ENCODE results near the gene PRRX2.
"Not testable (repeated sequence)": the region's sequence is repeated elsewhere in the genome, so short reads cannot be mapped to it uniquely, and the experiment has no call there.

Gene PRRX2

DNA sequence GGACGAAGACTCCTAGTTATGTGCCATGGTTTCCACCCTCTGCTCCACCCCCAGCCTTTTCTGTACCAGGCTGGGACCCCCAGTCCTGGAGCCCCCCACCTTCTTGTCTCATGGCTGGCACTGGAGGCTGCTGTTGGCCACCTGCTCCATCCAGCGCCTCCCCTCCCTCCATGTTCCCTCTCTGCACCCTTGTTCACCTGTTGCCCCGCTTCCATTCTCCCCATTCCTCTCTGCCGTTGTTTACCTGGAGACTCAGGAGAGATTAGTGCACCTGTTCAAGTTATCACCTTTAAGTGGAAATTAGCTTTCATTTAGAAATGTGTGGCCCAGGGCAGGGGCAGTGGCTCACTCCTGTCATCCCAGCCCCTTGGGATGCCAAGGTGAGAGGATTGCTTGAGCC lies 32.2 kb upstream of the PRRX2 start:
- Histone ChIP-seq H3K36me3 (ENCODE audit: control insufficient read depth, insufficient read depth, low read length) (peaks cover 14% of the 10 kb centered on the region), H3K18ac (ENCODE audit: low read length) (no peak overlapping the region)

DNA sequence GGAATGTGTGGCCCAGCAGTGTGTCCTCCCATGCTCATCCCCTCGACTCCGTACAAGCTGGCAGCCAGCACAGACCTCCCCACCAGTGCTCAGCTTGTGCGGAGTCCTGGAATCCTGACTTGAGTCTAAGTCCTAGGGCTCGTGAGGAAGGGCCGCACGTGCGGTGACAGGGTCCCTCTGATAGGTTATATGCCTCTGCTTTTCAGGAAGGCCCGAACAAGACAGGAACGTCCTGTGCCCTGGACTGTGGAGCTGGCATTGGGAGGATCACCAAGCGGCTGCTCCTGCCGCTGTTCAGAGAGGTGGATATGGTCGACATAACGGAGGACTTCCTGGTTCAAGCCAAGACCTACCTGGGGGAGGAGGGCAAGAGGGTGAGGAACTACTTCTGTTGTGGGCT lies 31.6 kb upstream of the PRRX2 start:
- Histone ChIP-seq H2BK120ac (ENCODE audit: low read depth, low read length) (no peak overlapping the region), H3K9ac (ENCODE audit: low read length) (no peak overlapping the region), H3K23ac (ENCODE audit: low read length) (no peak overlapping the region), H2AK5ac (ENCODE audit: low read length) (no peak overlapping the region), H3K56ac (ENCODE audit: low read length) (no peak overlapping the region), H3K4ac (ENCODE audit: low read depth, low read length) (no peak overlapping the region), H2BK15ac (replicated peaks; ENCODE audit: low read depth) (no peak overlapping the region), H2BK5ac (ENCODE audit: low read length) (no peak overlapping the region), H3K79me2 (ENCODE audit: control insufficient read depth, insufficient read depth, low read length) (peaks cover 50% of the 10 kb centered on the region), H3K4me1 (ENCODE audit: control insufficient read depth, low read depth, low read length) (peaks cover 5% of the 10 kb centered on the region), H3K18ac (ENCODE audit: low read length) (no peak overlapping the region), H3K27ac (ENCODE audit: low read depth, low read length) (no peak overlapping the region), H4K8ac (ENCODE audit: low read depth, low read length) (no peak overlapping the region), H3K79me1 (ENCODE audit: low read length) (peaks cover 22% of the 10 kb centered on the region), H4K5ac (ENCODE audit: low read length) (no peak overlapping the region), H3K4me2 (ENCODE audit: low read length) (no peak overlapping the region), H3K27me3 (ENCODE audit: insufficient read depth, low read length, poor library complexity) (no peaks in the 10 kb centered on the region), H3K4me3 (ENCODE audit: low read length) (no peak overlapping the region), H3K36me3 (ENCODE audit: control insufficient read depth, insufficient read depth, low read length) (peaks cover 17% of the 10 kb centered on the region)
- DNase-seq = no peak
- no CpG with 5 or more reads among the region's 13 CpGs for WGBS (ENCODE audit: extremely low coverage, insufficient coverage, low lambda C conversion rate)

More for the DNA sequence above, 32.2 kb upstream of the PRRX2 start:
- no peak overlapping the region for H3K4ac ChIP-seq (ENCODE audit: low read depth, low read length)
- no peak overlapping the region for H3K9ac ChIP-seq (ENCODE audit: low read length)
- H4K5ac ChIP-seq (ENCODE audit: low read length) = no peak overlapping the region
- no peak overlapping the region for H3K4me2 ChIP-seq (ENCODE audit: low read length)
- no peaks in the 10 kb centered on the region for H3K27me3 ChIP-seq (ENCODE audit: insufficient read depth, low read length, poor library complexity)
- no peak overlapping the region for H2BK15ac ChIP-seq (replicated peaks; ENCODE audit: low read depth)
- H3K23ac ChIP-seq (ENCODE audit: low read length) = no peak overlapping the region
- DNase-seq = no peak
- no CpG with 5 or more reads among the region's 4 CpGs for WGBS (ENCODE audit: extremely low coverage, insufficient coverage, low lambda C conversion rate)
- peaks cover 56% of the 10 kb centered on the region for H3K79me2 ChIP-seq (ENCODE audit: control insufficient read depth, insufficient read depth, low read length)
- H3K4me3 ChIP-seq (ENCODE audit: low read length) = no peak overlapping the region
- H3K56ac ChIP-seq (ENCODE audit: low read length) = no peak overlapping the region
- H2BK5ac ChIP-seq (ENCODE audit: low read length) = no peak overlapping the region
- H3K79me1 ChIP-seq (ENCODE audit: low read length) = peaks cover 25% of the 10 kb centered on the region
- no peak overlapping the region for H2AK5ac ChIP-seq (ENCODE audit: low read length)
- H2BK120ac ChIP-seq (ENCODE audit: low read depth, low read length) = no peak overlapping the region
- no peak overlapping the region for H3K27ac ChIP-seq (ENCODE audit: low read depth, low read length)
- peaks cover 5% of the 10 kb centered on the region for H3K4me1 ChIP-seq (ENCODE audit: control insufficient read depth, low read depth, low read length)
- no peak overlapping the region for H4K8ac ChIP-seq (ENCODE audit: low read depth, low read length)

DNA sequence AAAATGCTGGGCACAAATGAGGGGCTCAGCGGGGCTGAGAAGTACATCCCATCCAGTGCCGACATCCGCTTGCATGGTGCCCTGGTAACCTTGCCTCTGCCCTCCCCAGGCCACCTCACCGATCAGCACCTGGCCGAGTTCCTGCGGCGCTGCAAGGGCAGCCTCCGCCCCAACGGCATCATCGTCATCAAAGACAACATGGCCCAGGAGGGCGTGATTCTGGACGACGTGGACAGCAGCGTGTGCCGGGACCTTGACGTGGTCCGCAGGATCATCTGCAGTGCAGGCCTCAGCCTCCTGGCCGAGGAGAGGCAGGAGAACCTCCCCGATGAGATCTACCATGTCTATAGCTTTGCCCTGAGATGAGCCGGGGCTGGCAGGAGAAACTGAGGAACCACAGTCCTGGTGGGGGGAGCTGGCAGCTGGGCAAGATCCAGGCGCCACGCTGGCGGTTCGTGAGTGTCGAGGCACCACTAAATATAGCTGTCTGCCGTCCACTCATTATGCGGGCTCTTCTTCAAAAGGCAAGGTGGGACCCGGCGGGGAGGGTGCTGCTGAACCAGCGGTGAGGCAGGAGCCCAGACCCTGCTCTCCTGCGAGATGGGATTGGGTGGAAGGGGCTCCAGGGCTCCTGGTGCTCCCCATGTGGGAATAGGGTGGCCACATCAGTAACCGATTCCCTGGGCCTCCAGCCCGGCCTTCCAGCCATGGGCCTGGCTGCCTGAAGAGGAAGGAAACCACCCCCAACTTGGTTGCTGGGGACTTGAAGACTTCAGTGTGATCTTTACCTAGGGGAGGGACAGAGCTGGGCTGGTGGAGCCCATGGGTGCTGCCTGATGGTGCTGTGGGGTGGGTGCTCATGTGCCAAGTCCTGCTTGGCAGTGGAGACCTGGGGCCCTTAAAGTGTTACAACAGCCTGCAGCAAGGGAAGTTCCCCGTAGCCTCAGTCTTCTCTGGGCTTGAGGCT lies 30.1 kb upstream of the PRRX2 start:
- Histone ChIP-seq H4K5ac (ENCODE audit: low read length) (no peak overlapping the region), H2AK5ac (ENCODE audit: low read length) (no peak overlapping the region)
- WGBS (ENCODE audit: extremely low coverage, insufficient coverage, low lambda C conversion rate) = no CpG with 5 or more reads among the region's 34 CpGs

DNA sequence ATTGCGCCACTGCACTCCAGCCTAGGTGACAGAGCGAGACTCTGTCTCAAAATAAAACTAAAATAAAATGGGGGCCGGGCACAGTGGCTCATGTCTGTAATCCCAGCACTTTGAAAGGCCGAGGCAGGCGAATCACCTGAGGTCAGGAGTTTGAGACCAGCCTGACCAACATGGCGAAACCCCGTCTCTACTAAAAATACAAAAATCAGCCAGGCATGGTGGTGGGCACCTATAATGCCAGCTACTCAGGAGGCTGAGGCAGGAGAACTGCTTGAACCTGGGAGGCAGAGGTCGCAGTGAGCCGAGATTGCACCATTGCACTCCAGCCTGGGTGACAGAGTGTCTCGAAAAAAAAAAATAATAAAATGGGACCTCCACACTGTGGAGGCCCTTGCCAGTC lies 29.1 kb upstream of the PRRX2 start:
- H3K23ac ChIP-seq (ENCODE audit: low read length); H3K4ac ChIP-seq (ENCODE audit: low read depth, low read length); DNase-seq; H3K27ac ChIP-seq (ENCODE audit: low read depth, low read length); H4K8ac ChIP-seq (ENCODE audit: low read depth, low read length); H3K4me3 ChIP-seq (ENCODE audit: low read length); H3K27me3 ChIP-seq (ENCODE audit: insufficient read depth, low read length, poor library complexity); H4K5ac ChIP-seq (ENCODE audit: low read length); H3K56ac ChIP-seq (ENCODE audit: low read length); H3K18ac ChIP-seq (ENCODE audit: low read length); H2BK120ac ChIP-seq (ENCODE audit: low read depth, low read length); H3K9ac ChIP-seq (ENCODE audit: low read length); H2BK5ac ChIP-seq (ENCODE audit: low read length); H2BK15ac ChIP-seq (replicated peaks; ENCODE audit: low read depth); H3K4me2 ChIP-seq (ENCODE audit: low read length); H2AK5ac ChIP-seq (ENCODE audit: low read length); H3K4me1 ChIP-seq (ENCODE audit: control insufficient read depth, low read depth, low read length): not testable (repeated sequence)
- Histone ChIP-seq H3K36me3 (ENCODE audit: control insufficient read depth, insufficient read depth, low read length) (peaks cover 17% of the 10 kb centered on the region), H3K79me1 (ENCODE audit: low read length) (peaks cover 20% of the 10 kb centered on the region), H3K79me2 (ENCODE audit: control insufficient read depth, insufficient read depth, low read length) (peaks cover 35% of the 10 kb centered on the region)
- WGBS (ENCODE audit: extremely low coverage, insufficient coverage, low lambda C conversion rate) = no CpG with 5 or more reads among the region's 10 CpGs

More for the DNA sequence above, 30.1 kb upstream of the PRRX2 start:
- no peak overlapping the region for H2BK5ac ChIP-seq (ENCODE audit: low read length)
- peaks cover 35% of the 10 kb centered on the region for H3K79me2 ChIP-seq (ENCODE audit: control insufficient read depth, insufficient read depth, low read length)
- H3K27ac ChIP-seq (ENCODE audit: low read depth, low read length) = no peak overlapping the region
- no peak overlapping the region for H3K18ac ChIP-seq (ENCODE audit: low read length)
- DNase-seq = no peak
- peaks cover 17% of the 10 kb centered on the region for H3K36me3 ChIP-seq (ENCODE audit: control insufficient read depth, insufficient read depth, low read length)
- H3K27me3 ChIP-seq (ENCODE audit: insufficient read depth, low read length, poor library complexity) = no peaks in the 10 kb centered on the region
- H3K4me2 ChIP-seq (ENCODE audit: low read length) = no peak overlapping the region
- peaks cover 4% of the 10 kb centered on the region for H3K4me1 ChIP-seq (ENCODE audit: control insufficient read depth, low read depth, low read length)
- H3K23ac ChIP-seq (ENCODE audit: low read length) = no peak overlapping the region
- no peak overlapping the region for H4K8ac ChIP-seq (ENCODE audit: low read depth, low read length)
- H3K79me1 ChIP-seq (ENCODE audit: low read length) = peaks cover 18% of the 10 kb centered on the region
- H2BK120ac ChIP-seq (ENCODE audit: low read depth, low read length) = no peak overlapping the region
- H2BK15ac ChIP-seq (replicated peaks; ENCODE audit: low read depth) = no peak overlapping the region
- no peak overlapping the region for H3K4ac ChIP-seq (ENCODE audit: low read depth, low read length)
- no peak overlapping the region for H3K4me3 ChIP-seq (ENCODE audit: low read length)
- H3K9ac ChIP-seq (ENCODE audit: low read length) = no peak overlapping the region
- H3K56ac ChIP-seq (ENCODE audit: low read length) = no peak overlapping the region

DNA sequence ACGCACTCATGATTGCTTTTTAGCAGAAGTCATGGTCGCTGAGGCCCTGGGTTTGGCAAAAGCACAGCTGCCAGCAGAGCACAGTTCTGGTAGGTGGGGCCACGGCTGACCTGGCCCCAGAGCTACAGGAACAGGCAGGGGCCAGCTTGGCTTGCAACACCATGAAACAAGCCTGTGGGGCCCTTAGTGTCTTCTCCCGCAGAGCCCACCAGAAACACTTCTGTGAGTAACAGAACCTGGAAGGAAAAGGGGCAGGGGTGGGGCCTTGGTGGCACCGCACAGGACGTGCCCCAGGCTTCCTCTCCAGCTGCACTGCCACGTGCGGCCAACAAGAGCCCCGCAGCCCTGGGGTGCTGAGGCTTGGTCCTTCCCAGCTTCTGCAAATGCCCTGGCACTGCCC lies 28.3 kb upstream of the PRRX2 start:
- no peak overlapping the region for H2BK120ac ChIP-seq (ENCODE audit: low read depth, low read length)
- WGBS (ENCODE audit: extremely low coverage, insufficient coverage, low lambda C conversion rate) = no CpG with 5 or more reads among the region's 9 CpGs
- no peak overlapping the region for H2AK5ac ChIP-seq (ENCODE audit: low read length)
- H3K27ac ChIP-seq (ENCODE audit: low read depth, low read length) = no peak overlapping the region
- no peak for DNase-seq
- H4K5ac ChIP-seq (ENCODE audit: low read length) = no peak overlapping the region
- H3K56ac ChIP-seq (ENCODE audit: low read length) = no peak overlapping the region
- H3K4ac ChIP-seq (ENCODE audit: low read depth, low read length) = no peak overlapping the region
- no peak overlapping the region for H3K4me3 ChIP-seq (ENCODE audit: low read length)
- peaks cover 3% of the 10 kb centered on the region for H3K4me1 ChIP-seq (ENCODE audit: control insufficient read depth, low read depth, low read length)
- H2BK15ac ChIP-seq (replicated peaks; ENCODE audit: low read depth) = no peak overlapping the region
- H3K4me2 ChIP-seq (ENCODE audit: low read length) = no peak overlapping the region
- H4K8ac ChIP-seq (ENCODE audit: low read depth, low read length) = no peak overlapping the region
- H3K18ac ChIP-seq (ENCODE audit: low read length) = no peak overlapping the region
- H3K79me2 ChIP-seq (ENCODE audit: control insufficient read depth, insufficient read depth, low read length) = peaks cover 30% of the 10 kb centered on the region
- no peak overlapping the region for H3K9ac ChIP-seq (ENCODE audit: low read length)
- H2BK5ac ChIP-seq (ENCODE audit: low read length) = no peak overlapping the region
- H3K79me1 ChIP-seq (ENCODE audit: low read length) = peaks cover 23% of the 10 kb centered on the region
- H3K36me3 ChIP-seq (ENCODE audit: control insufficient read depth, insufficient read depth, low read length) = peaks cover 17% of the 10 kb centered on the region
- H3K23ac ChIP-seq (ENCODE audit: low read length) = no peak overlapping the region
- H3K27me3 ChIP-seq (ENCODE audit: insufficient read depth, low read length, poor library complexity) = no peaks in the 10 kb centered on the region

Measured in mesendoderm (in vitro differentiated cells).